ENCODE results near the gene WNT3. TPM values are rescaled to one million over a fixed set of nuclear protein-coding genes. Genes with fewer than 3 reads are reported as not detected.

Gene WNT3
- total RNA-seq, 1 donor from 2014 or later, result not detected

- H3K4me1 ChIP-seq, result no peaks in the 10 kb centered on the region
- H3K4me3 ChIP-seq, result no peak overlapping the region
- TF ChIP-seq CTCF (IDR thresholded peaks at IDR 0.05), result no peak
- H3K27ac ChIP-seq, result no peak overlapping the region
- no peak for DNase-seq (ENCODE audit: low spot score in 2 of 2)
- H3K36me3 ChIP-seq, result no peaks in the 10 kb centered on the region
- intact Hi-C loops (cut with DNase I), result no loop called here
- no peaks in the 10 kb centered on the region for H3K9me3 ChIP-seq
- H3K27me3 ChIP-seq, result no peaks in the 10 kb centered on the region
Measured at GRCh38 chr17:46862949-46863348, 44.5 kb upstream of the WNT3 start.

GRCh38 chr17:46859996-46860395 lies 41.5 kb upstream of the WNT3 start:
- H3K9me3 ChIP-seq, result no peaks in the 10 kb centered on the region
- H3K4me1 ChIP-seq, result no peaks in the 10 kb centered on the region
- intact Hi-C loops (cut with DNase I), result no loop called here
- no peaks in the 10 kb centered on the region for H3K27me3 ChIP-seq
- no peak overlapping the region for H3K27ac ChIP-seq
- no peak for TF ChIP-seq CTCF (IDR thresholded peaks at IDR 0.05)
- H3K4me3 ChIP-seq, result no peak overlapping the region
- DNase-seq (ENCODE audit: low spot score in 2 of 2), result no peak
- no peaks in the 10 kb centered on the region for H3K36me3 ChIP-seq

- intact Hi-C loops (cut with DNase I), result no loop called here
- no peak for DNase-seq (ENCODE audit: low spot score in 2 of 2)
- no peaks in the 10 kb centered on the region for H3K9me3 ChIP-seq
- no peaks in the 10 kb centered on the region for H3K4me1 ChIP-seq
- no peaks in the 10 kb centered on the region for H3K27me3 ChIP-seq
- no peak overlapping the region for H3K4me3 ChIP-seq
- H3K36me3 ChIP-seq, result no peaks in the 10 kb centered on the region
- no peak for TF ChIP-seq CTCF (IDR thresholded peaks at IDR 0.05)
- H3K27ac ChIP-seq, result no peak overlapping the region
Measured at GRCh38 chr17:46857600-46857999, 39.1 kb upstream of the WNT3 start.

GRCh38 chr17:46854948-46855347 lies 36.5 kb upstream of the WNT3 start:
- DNase-seq (ENCODE audit: low spot score in 2 of 2), result no peak
- H3K4me3 ChIP-seq, result no peak overlapping the region
- H3K9me3 ChIP-seq, result no peaks in the 10 kb centered on the region
- H3K4me1 ChIP-seq, result peaks cover 5 to 9% of the 10 kb centered on the region in 2 donors
- no peaks in the 10 kb centered on the region for H3K36me3 ChIP-seq
- no peak overlapping the region for H3K27ac ChIP-seq
- peaks cover 18% of the 10 kb centered on the region for H3K27me3 ChIP-seq
- no peak for TF ChIP-seq CTCF (IDR thresholded peaks at IDR 0.05)
- intact Hi-C loops (cut with DNase I), result no loop called here

GRCh38 chr17:46854515-46854914 lies 36.0 kb upstream of the WNT3 start:
- Histone ChIP-seq H3K4me3 (no peak overlapping the region), H3K27me3 (peaks cover 18% of the 10 kb centered on the region), H3K27ac (no peak overlapping the region), H3K9me3 (no peaks in the 10 kb centered on the region), H3K4me1 (peaks cover 5 to 9% of the 10 kb centered on the region in 2 donors), H3K36me3 (no peaks in the 10 kb centered on the region)
- TF ChIP-seq CTCF (IDR thresholded peaks at IDR 0.05), result no peak
- no peak for DNase-seq (ENCODE audit: low spot score in 2 of 2)
- intact Hi-C loops (cut with DNase I), result no loop called here

GRCh38 chr17:46853896-46854444 lies 35.5 kb upstream of the WNT3 start:
- intact Hi-C loops (cut with DNase I), result no loop called here
- no peaks in the 10 kb centered on the region for H3K9me3 ChIP-seq
- H3K27me3 ChIP-seq, result peaks cover 18% of the 10 kb centered on the region

More at GRCh38 chr17:46853896-46854444, 35.5 kb upstream of the WNT3 start:
- Histone ChIP-seq H3K4me1 (peaks cover 5 to 9% of the 10 kb centered on the region in 2 donors), H3K27ac (no peak overlapping the region), H3K36me3 (no peaks in the 10 kb centered on the region), H3K4me3 (no peak overlapping the region)
- no peak for TF ChIP-seq CTCF (IDR thresholded peaks at IDR 0.05)
- DNase-seq (ENCODE audit: low spot score in 2 of 2), result no peak

Data from ascending aorta (tissue), 2 donors.